Activated naive CD8-positive, alpha-beta T cell (primary cell): ENCODE results near the gene ASPSCR1.
A peak's percentile ranks its signal among the peaks of the same experiment; 100 is the strongest.
"Not testable (repeated sequence)": the region's sequence is repeated elsewhere in the genome, so short reads cannot be mapped to it uniquely, and the experiment has no call there.

Source experiments
- H3K27ac Mint-ChIP-seq: one replicate; pipeline ENCODE4 v1.8.0; 2021; ENCODE audit warnings: mixed read lengths
- H3K27me3 Mint-ChIP-seq: one replicate; pipeline ENCODE4 v1.8.0; 2021; ENCODE audit warnings: mixed read lengths
- H3K36me3 Mint-ChIP-seq: one replicate; pipeline ENCODE4 v1.8.0; 2021; ENCODE audit warnings: mixed read lengths
- H3K4me1 Mint-ChIP-seq: one replicate; pipeline ENCODE4 v1.8.0; 2021; ENCODE audit warnings: low read depth, mixed read lengths
- H3K4me3 Mint-ChIP-seq: one replicate; pipeline ENCODE4 v1.8.0; 2021; ENCODE audit warnings: mild to moderate bottlenecking, mixed read lengths
- H3K9me3 Mint-ChIP-seq: one replicate; pipeline ENCODE4 v1.8.0; 2021; ENCODE audit warnings: low read depth, mixed read lengths

ASPSCR1 gene

DNA sequence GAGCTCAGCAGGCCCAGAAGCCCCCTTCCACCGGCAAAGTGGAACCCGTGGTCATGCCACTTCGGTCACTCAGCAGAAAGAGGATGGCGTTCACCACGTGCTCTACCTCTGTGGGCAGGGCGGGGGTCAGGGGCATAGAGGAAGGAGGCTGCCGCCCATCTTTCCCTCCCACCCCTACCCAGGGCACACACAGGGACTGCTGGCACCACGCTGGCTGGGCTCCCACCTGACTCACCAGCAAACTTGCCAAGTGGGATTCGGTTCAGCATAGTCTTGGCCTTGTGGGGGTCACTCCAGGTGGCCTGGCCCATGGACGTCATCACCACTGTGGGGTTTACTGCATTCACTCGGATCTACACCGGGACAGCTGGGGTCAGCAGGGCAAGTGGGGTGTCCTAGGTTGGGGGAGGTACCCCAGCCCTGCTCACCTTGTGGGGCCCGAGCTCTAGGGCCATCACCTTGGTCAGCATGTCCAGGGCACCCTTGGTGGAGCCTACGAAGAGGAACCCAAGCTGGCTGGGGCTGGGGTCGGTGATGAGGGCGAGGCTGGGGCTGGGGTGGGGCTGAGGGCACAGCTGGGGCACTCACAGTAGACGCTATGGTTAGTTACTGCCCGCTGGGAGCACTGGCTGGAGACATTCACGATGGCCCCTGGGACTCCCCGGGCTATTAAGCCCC lies 58.7 kb downstream of the ASPSCR1 start:
- Mint-ChIP-seq H3K27me3 (no peaks in the 10 kb centered on the region), H3K4me1 (peaks cover 21% of the 10 kb centered on the region), H3K4me3 (peak overlapping the region; percentile 75), H3K9me3 (no peaks in the 10 kb centered on the region), H3K36me3 (peaks cover 3% of the 10 kb centered on the region), H3K27ac (no peak overlapping the region)

DNA sequence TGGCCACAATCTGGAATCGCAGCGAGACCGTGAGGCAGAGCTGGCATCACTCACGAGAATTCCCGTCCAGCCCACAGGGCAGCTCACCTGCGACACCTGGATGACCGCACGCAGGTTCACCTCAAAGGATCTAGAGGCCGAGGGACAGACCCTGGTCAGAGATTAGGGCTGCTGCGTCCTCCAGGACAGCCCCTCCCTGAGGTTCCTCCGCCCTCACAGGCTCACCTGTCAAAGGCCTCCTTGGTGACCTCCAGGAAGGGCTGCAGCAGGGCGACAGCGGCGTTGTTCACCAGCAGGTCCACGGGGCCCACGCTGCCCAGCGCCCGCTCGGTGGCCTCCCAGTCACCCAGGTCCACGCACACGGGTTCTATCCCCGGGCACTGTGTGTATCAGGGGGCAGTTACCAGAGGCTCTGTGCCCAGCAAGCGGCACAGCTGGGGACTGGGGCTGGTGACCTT lies 59.2 kb downstream of the ASPSCR1 start:
- H3K4me1 Mint-ChIP-seq: peaks cover 21% of the 10 kb centered on the region
- no peaks in the 10 kb centered on the region for H3K27me3 Mint-ChIP-seq
- H3K27ac Mint-ChIP-seq: no peak overlapping the region
- peaks cover 3% of the 10 kb centered on the region for H3K36me3 Mint-ChIP-seq
- no peaks in the 10 kb centered on the region for H3K9me3 Mint-ChIP-seq
- peak overlapping the region; percentile 69 for H3K4me3 Mint-ChIP-seq

DNA sequence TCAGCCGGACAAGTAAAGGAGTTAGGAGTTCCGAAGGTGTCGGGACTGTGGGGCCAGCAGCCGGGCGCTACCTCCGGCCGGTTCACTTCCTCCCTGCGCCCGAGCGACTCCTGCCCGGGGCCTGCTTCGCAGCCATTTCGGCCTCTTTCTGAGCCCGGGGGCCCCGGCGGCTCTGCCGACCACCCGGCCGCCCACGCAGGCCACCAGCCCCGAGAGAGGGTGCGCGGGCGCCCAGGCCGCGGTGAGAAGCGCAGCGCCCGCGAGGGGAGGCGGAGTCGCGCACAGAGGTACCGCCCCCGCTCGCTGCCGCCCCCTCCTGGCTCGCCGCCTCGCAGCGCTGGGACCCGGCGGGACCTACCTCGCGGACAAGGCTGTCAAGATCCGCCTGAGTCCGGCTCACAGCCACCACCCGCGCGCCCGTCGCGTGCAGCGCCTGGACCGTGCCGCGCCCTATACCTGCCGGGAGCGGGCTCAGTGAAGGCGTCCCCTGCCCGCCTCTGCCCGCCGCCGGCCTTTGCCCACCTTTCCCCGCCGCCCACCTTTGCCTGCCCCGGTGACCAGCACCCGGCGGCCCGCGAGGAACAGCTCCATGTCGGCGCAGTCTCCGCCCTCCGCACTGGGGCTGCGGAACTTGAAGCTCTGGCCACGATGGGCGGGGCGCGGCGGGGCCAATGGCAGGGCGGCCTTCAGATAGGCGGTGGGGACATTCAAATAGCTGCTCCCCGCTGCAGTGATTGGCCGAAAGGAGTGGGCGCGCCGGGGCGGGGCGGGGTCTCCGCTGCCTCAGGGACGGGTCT lies 59.9 kb downstream of the ASPSCR1 start, which contains the start of gene DCXR:
Gene DCXR (minus strand): TSS at position 606 of the 797 bp plus-strand sequence. CDS start 15 bp downstream, at position 591.
- Mint-ChIP-seq H3K4me3 (peak within 1 kb of the TSS; percentile 81), H3K27me3 (no peaks in the 10 kb centered on the region), H3K27ac (peak within 1 kb of the TSS; percentile 81), H3K4me1 (peaks cover 21% of the 10 kb centered on the region), H3K9me3 (no peaks in the 10 kb centered on the region), H3K36me3 (peaks cover 3% of the 10 kb centered on the region)

DNA sequence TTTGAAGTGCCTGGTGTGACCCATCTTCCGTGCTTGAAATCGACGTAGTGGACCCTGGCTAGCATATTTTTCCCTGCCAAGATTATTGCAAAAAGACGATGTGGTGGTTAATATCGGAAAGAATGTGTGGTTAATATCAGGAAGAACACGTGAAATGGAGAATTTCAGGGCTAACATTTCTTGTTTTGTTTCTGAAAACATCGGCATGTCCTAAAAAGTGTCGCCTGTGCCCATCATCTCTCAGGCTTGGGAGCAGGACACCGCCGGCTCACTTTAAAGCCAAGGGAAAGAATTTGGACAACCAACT lies 60.4 kb downstream of the ASPSCR1 start:
- peak overlapping the region; percentile 81 for H3K4me3 Mint-ChIP-seq
- H3K27me3 Mint-ChIP-seq: no peaks in the 10 kb centered on the region
- H3K4me1 Mint-ChIP-seq: peaks cover 21% of the 10 kb centered on the region
- H3K36me3 Mint-ChIP-seq: peaks cover 3% of the 10 kb centered on the region
- H3K27ac Mint-ChIP-seq: peak overlapping the region; percentile 81
- no peaks in the 10 kb centered on the region for H3K9me3 Mint-ChIP-seq

DNA sequence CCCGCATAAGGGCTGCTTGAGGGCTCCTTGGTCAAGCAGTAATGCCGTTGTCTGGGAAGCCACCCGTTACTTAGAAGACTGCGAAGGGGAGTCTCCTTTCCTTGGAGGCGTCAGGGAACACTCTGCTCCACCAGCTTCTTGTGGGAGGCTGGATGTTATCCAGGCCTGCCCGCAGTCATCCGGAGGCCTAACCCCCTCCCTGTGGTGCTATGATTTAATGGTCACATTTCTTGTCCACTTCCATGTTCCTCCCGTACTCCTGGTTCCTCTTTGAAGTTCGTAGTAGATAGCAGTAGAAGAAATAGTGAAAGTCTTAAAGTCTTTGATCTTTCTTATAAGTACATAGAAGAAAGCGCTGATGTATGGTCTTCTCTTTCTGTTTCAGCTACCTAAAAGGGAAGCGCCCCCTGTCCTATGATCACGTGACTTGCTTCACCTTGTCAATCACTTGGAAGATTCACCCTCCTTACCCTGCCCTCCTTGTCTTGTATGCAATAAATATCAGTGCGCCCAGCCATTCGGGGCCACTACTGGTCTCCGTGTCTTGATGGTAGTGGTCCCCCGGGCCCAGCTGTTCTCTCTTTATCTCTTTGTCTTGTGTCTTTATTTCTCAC lies 61.5 kb downstream of the ASPSCR1 start:
- not testable (repeated sequence) for H3K27ac Mint-ChIP-seq, H3K27me3 Mint-ChIP-seq, H3K36me3 Mint-ChIP-seq, H3K9me3 Mint-ChIP-seq
- Mint-ChIP-seq H3K4me3 (peak overlapping the region; percentile 20), H3K4me1 (peaks cover 21% of the 10 kb centered on the region)

DNA sequence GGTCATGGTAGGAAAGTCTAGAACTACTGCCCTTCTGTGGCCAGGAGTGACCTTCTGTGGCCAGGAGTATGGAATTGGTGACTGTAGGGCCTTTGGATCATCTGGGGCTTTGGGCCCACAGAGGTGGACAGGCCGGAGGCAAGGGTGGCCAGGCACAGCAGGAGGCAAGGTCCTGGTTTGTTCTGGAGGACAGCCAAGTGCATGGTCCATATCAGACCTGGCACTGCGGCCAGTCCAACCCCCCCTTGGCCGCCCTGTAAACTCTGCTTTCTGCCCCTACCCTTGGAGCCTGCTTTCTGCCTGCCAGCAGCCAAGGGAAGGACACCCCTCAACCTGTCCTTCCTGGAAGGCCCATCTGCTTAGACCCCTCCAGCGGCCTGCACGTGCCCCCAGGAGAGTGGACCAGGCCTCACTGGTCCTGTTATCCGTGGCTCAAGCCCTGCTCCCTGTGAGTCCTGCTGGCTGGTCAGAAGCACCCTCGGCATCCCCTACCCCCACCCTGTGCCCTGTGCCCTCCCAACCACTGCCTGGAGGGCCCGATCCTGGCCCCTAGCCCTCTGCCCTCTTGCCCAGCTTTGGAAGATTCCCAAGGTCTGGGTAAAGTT lies 62.4 kb downstream of the ASPSCR1 start:
- Mint-ChIP-seq H3K27me3 (no peaks in the 10 kb centered on the region), H3K4me3 (no peak overlapping the region), H3K27ac (no peak overlapping the region), H3K9me3 (no peaks in the 10 kb centered on the region), H3K36me3 (peaks cover 3% of the 10 kb centered on the region), H3K4me1 (peaks cover 21% of the 10 kb centered on the region)

DNA sequence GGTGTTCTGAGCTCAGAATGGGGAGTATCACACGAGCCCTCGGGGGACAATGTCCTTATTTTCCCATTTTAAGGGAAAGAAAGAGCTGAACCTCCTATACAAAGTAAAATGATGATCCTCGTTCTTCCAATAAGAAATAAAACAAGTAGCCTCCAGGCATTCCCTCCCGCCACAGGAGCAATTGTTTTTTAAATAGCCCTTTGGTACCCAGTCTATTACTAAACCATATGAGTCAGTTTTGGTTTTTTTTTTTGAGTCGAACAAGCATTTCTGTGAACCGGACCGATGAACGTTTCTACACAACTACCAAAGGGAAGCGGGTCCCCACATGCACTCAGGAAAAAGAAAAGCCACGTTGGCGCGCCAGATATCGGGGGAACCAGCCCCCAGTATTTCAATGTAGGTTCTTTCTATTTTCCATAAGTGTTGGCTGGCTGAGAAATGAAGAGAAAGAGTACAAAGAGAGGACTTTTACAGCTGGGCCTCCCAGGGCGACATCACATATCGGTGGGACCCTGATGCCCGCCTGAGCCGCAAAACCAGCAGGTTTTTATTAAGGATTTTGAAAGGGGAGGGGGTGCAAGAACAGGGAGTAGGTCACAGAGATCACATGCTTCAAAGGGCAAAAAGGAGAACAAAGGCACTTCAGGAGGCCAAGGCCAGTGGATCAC lies 63.9 kb downstream of the ASPSCR1 start:
- H3K4me1 Mint-ChIP-seq: peaks cover 11% of the 10 kb centered on the region

DNA sequence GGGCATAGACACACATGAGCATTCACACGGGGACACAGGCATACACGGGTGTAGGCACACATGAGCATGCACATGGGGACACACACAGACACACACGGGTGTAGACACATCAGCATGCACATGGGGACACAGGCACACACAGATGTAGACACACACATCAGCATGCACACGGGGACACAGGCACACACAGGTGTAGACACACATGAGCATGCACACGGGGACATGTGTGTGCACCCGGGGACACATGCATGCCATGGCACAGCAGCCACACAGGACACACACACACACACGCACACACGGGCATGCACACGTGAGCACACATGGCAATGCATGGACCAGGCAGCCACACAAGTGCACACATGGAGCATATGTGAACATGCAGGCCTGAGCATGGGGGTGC lies 65.2 kb downstream of the ASPSCR1 start:
- H3K27ac Mint-ChIP-seq: no peak overlapping the region
- no peak overlapping the region for H3K4me3 Mint-ChIP-seq
- H3K9me3 Mint-ChIP-seq: no peaks in the 10 kb centered on the region
- no peaks in the 10 kb centered on the region for H3K27me3 Mint-ChIP-seq
- peaks cover 12% of the 10 kb centered on the region for H3K4me1 Mint-ChIP-seq
- no peaks in the 10 kb centered on the region for H3K36me3 Mint-ChIP-seq

More for the DNA sequence above, 63.9 kb downstream of the ASPSCR1 start:
- Mint-ChIP-seq H3K4me3 (no peak overlapping the region), H3K27me3 (no peaks in the 10 kb centered on the region), H3K27ac (no peak overlapping the region), H3K9me3 (no peaks in the 10 kb centered on the region), H3K36me3 (no peaks in the 10 kb centered on the region)

DNA sequence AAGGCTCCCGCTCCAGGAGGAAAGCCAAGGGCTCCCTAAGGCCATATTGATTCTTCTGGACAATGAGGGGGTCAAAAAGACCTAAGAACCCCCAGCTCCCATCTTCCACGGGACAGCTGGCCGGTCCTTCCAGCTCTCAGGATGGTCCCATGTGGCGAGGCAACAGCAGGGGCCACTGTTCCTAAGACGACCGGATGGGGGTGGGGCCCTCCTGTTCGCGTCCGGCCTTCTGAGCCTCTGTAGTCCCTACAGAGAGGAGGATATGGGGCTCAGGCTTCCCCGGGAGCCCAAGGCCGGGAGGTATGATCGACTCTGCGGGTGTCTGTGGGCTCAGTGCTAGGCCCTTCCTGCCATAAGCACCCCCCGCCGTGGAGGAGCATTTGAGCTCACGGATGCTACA lies 66.1 kb downstream of the ASPSCR1 start:
- H3K4me3 Mint-ChIP-seq: no peak overlapping the region
- no peaks in the 10 kb centered on the region for H3K27me3 Mint-ChIP-seq
- H3K9me3 Mint-ChIP-seq: no peaks in the 10 kb centered on the region
- H3K27ac Mint-ChIP-seq: no peak overlapping the region
- H3K4me1 Mint-ChIP-seq: peaks cover 7% of the 10 kb centered on the region
- H3K36me3 Mint-ChIP-seq: no peaks in the 10 kb centered on the region

DNA sequence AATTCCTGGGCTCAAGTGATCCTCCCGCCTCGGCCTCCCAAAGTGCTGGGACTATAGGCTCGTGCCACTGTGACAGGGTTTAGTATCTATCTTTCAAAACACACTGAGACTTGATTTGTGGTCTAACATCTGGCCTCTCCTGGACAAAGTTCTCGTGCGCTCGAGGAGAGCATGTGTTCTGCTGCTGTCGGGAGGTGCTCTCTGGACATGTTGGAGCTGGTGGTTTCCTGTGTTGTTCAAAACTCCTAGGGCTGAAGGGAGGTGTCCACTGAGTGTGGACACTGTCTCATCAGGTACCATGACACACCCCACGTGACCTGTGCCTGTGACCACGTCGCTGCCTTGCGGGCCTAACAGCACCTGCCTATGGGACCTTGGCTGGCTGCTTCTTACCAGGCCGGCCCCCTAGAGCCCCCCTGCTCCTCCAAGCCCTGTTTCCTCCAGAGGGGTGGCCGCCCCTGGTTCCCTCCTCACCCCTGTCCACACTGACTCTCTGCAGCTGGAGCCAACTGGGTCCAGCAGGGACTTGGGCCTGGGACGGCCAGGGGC lies 68.6 kb downstream of the ASPSCR1 start:
- no peaks in the 10 kb centered on the region for H3K27me3 Mint-ChIP-seq
- H3K4me1 Mint-ChIP-seq: peaks cover 8% of the 10 kb centered on the region
- no peaks in the 10 kb centered on the region for H3K36me3 Mint-ChIP-seq
- no peak overlapping the region for H3K4me3 Mint-ChIP-seq
- H3K9me3 Mint-ChIP-seq: no peaks in the 10 kb centered on the region
- no peak overlapping the region for H3K27ac Mint-ChIP-seq

DNA sequence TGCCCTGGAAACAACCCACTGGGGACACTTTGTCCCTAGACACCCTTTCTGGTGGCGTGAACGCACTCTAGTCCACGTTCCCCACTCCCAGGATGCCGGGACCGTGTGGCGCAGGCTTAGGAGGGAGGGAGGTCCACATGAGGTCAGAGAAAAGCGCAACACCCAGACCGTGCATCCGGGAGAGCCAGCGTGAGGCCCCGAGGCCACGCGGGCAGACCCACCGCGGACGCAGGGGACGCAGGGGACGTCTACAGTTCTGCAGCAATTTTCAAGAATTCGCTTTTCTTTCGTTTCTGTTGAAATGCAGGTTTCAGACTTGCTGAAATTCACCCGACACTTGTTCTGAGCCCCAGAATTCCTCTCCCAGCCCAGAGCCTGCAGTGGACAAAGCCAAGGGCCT lies 69.5 kb downstream of the ASPSCR1 start:
- H3K9me3 Mint-ChIP-seq: no peaks in the 10 kb centered on the region
- H3K4me1 Mint-ChIP-seq: peaks cover 8% of the 10 kb centered on the region
- H3K36me3 Mint-ChIP-seq: no peaks in the 10 kb centered on the region
- no peak overlapping the region for H3K27ac Mint-ChIP-seq
- H3K27me3 Mint-ChIP-seq: no peaks in the 10 kb centered on the region
- H3K4me3 Mint-ChIP-seq: no peak overlapping the region

DNA sequence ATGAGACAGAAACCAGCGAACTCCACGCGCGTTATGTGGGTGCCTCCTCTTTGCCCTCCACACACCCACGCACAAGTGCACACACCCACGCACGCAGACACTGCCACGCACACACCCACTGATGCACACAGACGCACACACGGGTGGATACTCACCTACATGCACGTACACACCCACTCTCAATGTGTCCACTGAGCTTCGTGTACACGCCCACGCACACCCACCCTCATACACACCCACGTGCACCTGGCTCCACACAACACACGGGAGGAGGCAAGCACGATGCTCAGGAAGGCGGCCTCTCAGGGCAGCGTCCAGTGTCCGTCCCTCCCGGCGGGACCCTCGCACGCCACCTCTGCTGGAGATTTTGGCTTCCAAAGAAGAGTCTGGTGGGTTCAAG lies 70.0 kb downstream of the ASPSCR1 start:
- Mint-ChIP-seq H3K4me3 (peak overlapping the region; percentile 30), H3K4me1 (peaks cover 8% of the 10 kb centered on the region), H3K27ac (no peak overlapping the region), H3K27me3 (no peaks in the 10 kb centered on the region), H3K36me3 (no peaks in the 10 kb centered on the region), H3K9me3 (no peaks in the 10 kb centered on the region)

DNA sequence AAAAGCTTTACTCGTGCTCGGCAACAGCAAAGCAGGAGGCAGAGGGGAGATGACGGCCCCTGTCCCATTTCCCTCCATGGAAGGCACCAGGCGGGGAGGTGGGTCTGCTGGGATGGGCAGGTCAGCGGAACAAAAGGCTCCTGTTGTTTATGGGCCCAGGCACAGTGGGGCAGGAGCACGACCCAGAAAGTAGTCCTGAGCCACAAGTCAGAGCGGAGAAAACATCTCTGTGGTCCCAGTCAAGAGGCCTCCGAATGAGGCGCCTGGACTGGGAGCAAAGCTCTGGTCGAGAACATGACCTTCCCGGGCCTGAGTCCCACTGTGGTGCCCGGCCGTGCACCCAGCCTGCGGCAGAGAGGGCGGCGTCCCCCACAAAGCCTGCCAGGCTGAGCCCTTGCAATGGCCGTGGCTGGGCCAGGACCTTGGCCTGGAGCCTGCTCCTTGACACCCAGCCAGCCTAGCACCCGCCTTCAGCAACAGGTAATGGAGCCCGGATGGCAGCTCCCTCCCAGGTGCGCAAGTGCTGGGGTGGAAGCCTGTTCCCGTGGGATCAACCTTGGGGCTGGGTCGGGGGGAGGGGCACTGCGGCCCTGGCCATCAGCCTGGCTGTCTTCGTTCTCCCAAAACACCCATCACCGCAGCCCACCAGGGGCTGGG lies 70.6 kb downstream of the ASPSCR1 start:
- H3K4me1 Mint-ChIP-seq: peaks cover 8% of the 10 kb centered on the region
- no peak overlapping the region for H3K27ac Mint-ChIP-seq
- H3K4me3 Mint-ChIP-seq: no peak overlapping the region
- H3K27me3 Mint-ChIP-seq: no peaks in the 10 kb centered on the region
- H3K9me3 Mint-ChIP-seq: no peaks in the 10 kb centered on the region
- H3K36me3 Mint-ChIP-seq: no peaks in the 10 kb centered on the region

DNA sequence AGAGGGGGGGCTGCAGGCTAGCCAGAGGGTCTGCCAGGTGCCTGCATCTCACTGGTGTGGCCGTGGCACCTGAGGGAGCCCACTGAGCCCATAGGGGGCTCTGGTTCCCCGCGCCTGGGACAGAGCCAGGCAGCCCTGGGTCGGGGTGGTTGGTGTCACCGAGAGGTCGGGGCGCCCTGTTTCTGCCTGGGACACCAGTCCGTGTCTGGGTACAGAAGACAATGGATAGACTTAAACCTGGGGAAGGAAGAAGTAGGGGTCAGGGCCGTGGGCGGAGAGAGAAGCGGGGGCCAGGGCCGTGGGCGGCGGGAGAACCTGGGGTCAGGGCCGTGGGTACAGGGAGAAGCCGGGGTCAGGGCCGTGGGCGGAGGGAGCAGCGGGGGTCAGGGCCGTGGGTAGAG lies 71.1 kb downstream of the ASPSCR1 start:
- Mint-ChIP-seq H3K27me3 (no peaks in the 10 kb centered on the region), H3K4me1 (peaks cover 11% of the 10 kb centered on the region), H3K9me3 (no peaks in the 10 kb centered on the region), H3K27ac (no peak overlapping the region), H3K36me3 (no peaks in the 10 kb centered on the region), H3K4me3 (no peak overlapping the region)
